HG03521 (cell line): ENCODE measurements around the gene MGA.

Experiments used
- ATAC-seq: cut with Tn5 transposase; IDR thresholded peaks from one replicate; pipeline ENCODE4 v1.9.1; 2021; ENCODE audit warnings: mild to moderate bottlenecking, moderate library complexity; ENCODE audit not compliant: unreplicated experiment

The MGA gene

DNA sequence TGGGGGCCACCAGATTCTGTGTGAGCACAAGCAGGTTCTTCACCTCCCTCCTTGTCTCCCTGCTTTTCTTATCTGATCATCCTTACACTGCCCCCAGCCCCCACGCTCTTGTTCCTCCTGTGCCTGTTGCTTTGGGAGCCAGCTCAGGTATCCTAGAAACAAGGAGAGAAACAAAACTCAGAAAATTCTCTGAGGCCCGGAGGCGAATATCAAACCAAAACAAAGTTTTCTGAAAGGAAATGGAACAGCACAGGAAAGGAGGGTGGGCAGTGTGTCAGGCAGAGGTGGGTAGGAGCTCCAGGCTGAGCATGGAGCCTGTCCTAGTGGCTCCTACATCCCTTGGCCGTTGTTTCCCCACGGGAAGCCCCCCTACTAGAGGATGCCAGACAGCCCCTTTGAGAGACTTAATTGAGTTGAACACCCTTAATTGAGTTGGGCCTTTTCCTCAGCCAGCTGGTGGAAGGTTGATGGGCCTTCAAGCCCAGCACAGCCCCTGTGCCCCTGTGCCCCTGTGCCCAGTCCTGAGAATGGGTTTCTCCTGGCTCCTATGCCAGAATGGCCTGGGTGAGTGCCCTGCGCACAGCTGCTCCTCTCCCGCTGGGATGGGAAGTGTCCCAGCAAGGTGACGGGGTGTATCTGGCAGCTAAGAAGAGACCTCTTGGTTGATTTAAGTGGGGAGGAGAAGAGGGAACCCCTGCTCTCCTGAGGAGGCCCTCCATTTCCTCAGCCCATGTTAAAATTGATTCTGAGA, 144.9 kb downstream of the MGA start:
- ATAC-seq = no peak

DNA sequence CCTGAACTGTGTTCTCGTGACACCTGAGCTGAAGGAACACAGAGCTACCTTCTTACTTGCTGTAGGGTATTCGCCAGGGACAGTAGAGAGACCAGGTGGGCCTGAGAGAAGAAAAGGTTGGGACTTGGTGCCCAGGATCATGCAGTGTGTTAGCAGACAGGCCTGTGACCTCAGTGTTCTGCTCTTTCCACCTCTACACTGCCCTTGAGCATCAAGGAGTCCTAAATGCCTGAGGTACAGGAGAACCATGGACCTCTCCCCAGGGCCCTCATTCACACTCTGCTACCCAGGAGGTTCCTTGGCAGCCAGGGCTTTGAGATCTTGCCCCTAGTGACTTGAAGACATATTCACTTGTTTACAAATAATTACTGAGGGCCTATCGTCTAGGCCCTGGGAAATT, 145.5 kb downstream of the MGA start:
- no peak for ATAC-seq

DNA sequence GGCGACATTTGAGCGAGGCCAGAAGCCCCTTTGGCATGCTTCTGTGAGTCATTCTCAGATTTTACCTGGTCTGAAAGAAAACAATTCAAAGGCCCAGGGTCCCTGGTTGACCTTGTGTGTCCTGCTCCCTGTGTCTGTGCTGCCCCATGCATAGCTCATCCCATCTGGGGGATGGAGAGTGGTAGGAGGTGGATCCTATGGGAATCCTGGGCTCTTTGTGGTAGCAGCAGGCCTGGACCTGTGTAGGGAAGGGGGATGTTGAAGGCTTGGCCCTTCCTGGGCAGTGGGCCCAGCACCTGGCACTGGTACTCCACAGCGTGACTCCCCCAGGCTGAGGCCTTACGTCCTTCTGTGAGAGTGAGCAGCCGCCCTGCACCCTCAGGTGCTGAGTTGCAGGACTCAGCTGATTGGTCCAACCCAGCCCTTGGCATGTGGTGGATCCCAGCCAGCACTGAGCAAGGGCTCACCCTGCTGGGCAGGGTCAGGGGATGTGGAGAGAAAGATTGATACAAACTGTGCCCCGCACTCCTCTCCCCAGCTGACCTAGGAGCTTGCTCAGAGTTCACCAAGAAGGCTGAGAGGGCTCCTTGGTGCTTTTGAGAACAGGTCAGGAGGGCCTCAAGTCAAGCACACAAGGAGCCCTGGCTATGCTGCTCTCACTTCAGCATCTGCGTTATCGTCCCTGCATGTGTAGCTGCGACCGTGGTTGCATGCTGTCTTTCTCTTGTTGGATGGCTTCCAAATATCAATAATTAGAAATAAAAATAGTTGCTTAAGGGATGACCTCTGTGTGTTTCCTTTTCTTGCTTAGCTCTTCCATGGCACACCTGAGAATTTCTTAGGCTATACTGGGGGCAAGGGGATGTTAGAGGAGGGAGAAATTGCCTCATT, 146.3 kb downstream of the MGA start:
- ATAC-seq = no peak

DNA sequence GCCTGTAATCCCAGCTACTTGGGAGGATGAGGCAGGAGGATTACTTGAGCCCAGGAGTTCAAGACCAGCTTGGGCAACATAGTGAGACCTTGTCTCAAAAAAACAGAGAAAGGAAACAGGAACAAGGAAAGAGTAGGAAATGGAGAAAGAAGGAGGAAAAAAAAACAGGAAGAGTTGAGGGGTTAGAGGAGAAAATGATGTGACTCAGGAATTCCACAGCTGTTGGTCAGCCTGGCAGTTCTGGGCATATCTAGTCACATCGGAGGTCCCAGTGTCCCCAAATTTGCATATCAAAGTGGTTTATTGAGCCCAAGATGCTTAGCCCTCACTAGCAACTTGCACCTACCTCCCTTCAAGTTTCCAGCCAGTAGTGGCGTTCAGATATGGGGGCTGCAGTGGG, 148.9 kb downstream of the MGA start:
- ATAC-seq = no peak

DNA sequence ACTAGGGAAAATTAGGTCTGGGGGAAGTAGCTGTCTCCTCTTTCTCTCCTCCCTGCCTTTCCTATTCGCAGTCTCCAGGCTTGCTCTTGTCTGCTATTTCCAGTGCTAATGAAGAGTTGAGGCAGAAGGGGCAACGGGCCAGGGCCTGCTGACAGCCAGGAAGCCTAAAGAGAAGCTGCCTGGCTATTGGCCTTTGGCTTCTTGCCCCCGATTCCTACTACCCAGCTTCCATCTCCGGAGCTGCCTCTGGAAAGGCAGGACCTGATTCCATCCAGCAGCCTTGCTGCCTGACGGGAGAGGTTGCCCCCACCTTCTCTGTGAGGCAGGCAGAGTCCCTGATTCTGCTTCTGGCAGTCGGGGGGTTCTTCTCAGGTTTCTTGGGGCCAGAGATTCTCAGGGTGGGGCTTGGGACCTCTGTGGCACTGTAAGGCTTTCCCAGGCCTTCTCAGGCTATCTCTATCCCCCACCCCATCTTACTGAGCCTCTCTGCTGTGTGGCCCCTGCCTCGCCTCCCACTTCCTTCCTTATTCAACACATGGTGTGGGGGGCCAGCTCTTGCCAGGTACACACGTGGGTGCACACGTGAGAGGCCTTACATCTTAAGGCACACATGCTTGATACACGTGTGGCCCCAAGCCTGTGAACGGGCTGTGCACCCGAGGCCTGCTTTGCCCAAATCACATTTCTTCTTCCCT, 149.5 kb downstream of the MGA start:
- ATAC-seq = no peak

DNA sequence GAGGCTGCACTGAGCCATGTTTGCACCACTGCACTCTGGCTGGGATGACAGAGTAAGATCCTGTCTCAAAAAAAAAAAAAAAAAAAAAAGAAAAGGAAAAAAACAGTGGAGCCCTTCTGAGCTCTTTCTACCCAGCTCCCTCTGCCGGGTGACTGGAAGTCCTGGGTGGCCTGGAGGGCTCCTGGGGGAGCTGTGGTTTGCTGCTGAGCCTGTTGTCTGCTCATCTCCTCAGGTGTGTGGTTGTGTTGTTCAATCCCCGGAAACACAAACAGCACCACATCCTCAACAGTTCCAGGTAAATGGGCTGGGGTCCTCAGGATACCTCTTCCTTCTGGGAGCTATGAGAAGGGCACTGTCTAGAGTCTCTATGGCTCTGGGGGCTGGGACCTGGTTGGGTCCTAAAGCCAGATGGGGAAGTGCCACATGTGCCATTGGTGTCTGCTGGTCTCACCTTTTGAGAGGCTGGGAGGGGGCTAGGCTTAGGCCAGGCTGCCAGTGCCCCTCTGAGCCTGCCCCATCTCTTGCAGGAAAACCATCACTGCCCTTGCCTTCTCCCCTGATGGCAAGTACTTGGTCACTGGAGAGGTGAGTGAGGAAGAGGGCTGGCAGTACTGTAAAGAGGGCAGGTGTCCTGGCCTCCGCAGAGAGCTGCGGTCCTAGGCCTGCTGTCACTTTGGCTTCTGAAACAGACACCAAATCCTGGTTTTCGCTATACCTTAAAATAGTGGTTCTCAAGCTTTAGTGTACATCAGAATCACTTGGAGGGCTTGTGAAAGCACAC, 150.6 kb downstream of the MGA start:
- ATAC-seq = no peak

DNA sequence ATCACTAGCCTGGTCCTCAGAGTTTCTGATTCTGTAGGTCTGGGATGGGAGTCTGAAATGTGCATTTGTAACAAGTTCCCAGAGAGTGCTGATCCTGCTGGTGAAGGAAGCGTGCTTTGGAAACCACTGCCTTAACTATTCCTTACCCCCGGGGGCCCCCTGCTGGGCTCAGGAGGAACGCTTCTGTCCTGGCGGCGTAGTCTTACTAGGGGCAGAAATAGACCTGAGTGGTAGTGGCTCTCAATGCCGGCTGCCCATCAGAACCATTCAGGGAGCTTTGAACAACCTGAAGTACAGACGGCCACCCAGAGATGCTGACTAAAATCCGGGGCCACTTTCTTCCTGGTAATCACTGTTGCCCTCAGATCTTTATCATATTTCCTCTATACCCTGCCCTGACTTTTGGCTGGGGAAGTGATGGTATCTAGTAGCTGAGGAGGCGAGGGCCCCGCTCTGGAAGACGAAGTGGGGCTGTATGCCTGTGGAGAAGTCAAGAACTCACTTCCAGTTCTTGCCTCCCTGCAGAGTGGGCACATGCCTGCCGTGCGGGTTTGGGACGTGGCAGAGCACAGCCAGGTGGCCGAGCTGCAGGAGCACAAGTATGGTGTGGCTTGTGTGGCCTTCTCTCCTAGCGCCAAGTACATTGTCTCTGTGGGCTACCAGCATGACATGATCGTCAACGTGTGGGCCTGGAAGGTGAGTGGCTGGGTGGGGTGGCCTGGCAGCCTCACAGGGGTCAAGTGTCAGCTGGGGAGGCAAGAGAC, 151.4 kb downstream of the MGA start:
- no peak for ATAC-seq

DNA sequence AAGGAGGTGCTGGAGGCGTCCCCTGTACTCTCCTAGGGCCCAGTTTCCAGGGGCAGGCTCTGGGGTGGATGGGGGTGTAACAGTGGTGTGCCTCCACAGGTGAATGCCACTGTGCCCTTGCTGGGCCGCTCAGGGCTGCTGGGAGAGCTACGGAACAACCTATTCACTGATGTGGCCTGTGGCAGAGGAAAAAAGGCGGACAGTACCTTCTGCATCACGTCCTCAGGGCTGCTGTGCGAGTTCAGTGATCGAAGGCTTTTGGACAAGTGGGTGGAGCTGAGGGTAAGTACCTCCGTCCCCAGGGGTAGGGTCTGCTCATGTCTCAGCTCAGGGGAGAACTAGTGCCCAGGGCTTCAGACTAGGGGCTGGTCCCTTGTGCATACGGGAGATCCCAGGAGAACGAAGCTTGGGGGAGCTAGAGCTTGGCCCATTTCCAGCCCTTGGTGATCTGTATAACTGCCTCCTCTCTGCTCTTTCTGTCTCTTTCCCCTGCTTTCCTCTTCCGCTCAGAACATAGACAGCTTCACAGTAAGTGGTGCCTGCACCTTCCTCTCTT, 152.7 kb downstream of the MGA start:
- no peak for ATAC-seq

DNA sequence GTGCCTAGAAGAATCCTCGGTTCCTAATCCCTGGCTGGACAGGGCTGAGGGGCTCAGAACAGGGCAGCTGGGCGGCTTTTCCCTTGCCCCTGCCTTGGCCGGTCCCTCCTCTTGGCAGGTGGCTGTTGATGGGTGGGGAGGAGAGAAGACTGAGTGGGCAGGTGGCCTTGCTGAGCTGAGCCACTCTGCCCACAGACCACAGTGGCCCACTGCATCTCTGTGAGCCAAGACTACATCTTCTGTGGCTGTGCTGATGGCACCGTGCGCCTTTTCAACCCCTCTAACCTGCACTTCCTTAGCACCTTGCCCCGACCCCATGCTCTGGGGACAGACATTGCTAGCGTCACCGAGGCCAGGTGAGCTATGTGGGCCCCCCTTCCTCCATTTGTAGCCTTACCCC, 153.2 kb downstream of the MGA start:
- no peak for ATAC-seq

DNA sequence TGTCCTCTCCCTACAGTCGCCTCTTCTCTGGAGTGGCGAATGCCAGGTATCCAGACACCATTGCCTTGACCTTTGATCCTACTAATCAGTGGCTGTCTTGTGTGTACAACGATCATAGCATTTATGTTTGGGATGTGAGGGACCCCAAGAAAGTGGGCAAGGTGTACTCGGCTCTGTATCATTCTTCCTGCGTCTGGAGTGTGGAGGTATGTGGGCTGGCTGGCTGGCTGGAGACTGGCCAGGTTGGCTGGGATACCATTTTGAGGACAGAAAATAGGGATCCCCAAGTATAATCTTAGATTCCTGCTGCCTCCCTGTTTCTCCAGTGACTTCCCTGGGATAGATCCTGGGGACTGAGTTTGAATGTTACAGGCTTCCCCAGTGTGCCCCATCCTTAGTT, 154.3 kb downstream of the MGA start:
- no peak for ATAC-seq

DNA sequence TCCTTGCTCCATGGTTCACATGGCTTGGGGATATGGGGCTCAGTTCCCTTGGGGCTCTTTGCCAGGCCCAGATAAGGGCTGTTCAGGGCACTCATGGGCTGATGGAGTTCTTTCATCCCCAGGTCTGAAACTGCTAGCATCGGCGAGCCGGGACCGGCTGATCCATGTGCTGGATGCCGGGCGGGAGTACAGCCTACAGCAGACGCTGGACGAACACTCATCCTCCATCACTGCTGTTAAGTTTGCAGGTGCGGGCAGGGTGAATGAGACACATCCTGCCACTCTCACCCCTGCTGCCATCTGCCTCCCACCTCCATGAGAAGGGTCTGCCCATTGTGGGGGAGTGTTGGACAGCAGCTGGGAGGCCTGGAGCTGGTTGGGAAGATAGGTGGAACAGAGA, 156.6 kb downstream of the MGA start:
- no peak for ATAC-seq

DNA sequence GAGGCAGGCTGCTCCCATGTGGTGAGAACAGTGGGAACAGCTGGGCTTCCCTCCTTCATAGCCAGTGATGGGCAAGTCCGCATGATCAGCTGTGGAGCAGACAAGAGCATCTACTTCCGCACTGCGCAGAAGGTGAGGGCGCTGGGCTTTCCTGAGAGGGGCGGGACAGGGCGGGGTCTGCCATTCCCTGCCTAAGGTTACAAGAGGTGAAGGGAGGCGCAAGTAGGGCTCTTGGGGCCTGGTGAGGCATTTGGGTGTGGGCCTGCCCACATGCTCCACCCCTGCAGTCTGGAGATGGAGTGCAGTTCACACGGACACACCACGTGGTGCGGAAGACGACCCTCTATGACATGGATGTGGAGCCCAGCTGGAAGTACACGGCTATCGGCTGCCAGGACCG, 157.1 kb downstream of the MGA start:
- ATAC-seq = no peak

DNA sequence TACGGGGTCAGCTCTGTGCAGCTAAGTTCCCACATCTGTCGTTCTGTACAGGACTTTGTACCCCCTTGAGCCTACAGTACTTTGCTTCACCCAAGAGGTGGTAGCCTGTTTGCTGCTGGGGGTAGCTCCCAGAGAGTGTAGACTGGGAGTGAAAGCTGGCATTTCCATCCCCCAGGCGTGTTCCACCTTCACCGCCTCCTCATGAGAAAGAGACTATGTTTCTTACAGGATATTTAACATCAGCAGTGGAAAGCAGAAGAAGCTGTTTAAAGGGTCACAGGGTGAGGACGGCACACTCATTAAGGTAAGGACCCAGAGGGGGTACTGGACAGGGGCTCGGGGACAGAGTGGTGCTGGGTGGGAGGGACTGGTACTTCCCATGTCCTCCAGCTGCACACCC, 157.6 kb downstream of the MGA start:
- ATAC-seq = no peak

DNA sequence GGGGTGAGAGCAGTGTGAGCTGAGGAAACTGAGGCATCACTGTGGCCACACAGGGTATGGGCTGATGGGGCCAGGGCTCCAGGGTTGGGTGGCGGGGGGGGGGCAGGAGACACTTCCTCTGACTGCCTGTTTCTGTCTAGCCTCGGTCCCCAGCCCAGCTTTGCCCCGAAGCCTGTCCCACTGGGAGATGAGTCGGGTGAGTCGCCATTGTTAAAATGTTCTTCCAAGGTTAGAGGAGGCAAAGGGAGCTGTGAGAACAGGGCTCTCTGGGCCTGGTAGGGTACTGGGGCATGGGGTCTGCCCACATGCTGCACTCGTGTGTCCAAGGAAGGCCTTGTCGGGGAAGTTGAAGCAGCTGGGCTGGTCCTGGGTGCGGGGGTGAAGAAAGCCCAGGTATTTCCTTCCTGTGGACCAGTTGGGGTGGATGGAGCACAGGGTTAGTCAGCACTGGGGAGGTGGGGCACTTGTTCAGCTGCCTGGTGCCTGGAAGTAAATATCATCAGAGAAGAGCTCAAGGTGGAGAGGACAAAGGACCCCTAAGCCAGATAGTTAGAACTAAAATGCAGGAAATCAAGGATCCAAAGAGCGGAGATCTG, 159.3 kb downstream of the MGA start:
- no peak for ATAC-seq

DNA sequence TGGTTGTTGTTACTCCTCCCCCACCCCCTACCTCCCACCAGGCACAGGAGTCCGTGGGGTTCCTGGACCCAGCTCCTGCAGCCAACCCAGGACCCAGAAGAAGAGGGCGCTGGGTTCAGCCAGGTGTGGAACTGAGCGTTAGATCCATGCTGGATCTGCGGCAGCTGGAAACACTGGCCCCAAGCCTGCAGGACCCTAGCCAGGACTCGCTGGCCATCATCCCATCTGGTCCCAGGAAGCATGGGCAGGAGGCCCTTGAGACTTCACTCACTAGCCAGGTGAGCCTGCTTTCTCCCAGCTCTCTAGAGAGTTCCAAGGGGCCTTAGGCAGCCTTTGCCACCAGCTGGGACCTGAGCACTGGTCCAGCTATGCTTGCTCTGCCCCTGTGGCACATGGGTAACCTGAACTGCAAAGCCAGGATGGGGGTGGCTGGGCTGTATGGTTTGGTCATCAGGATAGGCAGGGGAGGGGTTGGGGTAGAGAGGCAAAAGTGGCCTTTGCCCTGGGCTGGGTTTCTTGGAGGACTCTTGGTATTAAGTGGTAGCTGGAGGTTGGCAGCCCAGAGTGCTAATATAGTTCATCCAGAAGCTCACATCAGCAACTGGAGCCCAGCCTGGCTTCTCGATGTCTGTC, 160.7 kb downstream of the MGA start:
- ATAC-seq = no peak

DNA sequence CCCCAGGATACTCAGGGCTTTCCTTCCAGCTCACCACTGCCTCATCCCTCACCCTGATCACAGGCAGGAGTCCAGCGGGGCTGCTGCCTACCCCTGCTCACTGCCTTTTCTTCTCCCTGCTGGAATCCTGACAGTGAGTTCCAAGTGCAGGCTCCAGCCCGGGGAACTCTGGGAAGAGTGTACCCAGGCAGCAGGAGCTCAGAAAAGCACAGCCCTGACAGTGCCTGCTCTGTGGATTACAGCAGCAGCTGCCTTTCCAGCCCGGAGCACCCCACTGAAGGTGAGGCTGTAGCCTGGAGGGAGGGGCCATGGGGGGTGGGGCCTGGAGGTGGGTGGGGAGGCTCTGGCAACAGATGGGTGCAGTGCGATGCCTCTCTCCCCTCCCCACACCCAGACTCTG, 161.6 kb downstream of the MGA start:
- ATAC-seq = no peak

DNA sequence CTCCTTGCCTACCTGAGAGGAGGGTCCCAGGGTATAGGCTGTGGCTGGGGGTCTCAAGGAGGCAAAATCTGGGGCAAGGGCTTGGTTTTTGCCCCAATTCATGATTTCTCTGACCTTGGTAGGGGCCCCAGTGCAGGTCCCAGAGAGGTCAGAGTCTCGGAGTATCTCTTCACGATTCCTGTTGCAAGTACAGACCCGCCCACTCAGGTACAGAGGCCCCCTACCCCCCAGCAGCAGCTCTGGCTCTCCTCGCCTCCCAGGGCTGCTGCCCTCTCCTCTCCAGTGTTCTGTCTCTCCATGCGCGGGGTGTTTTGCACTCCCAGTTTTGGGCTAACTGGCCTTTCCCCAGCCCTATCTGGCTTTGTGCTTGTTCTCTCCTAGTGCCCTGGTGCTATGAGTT, 162.3 kb downstream of the MGA start:
- ATAC-seq = no peak
